B cell (primary cell): ENCODE results near the gene BACH2. TPM values are rescaled to one million over a fixed set of nuclear protein-coding genes. Genes with fewer than 3 reads are reported as not detected.

Source experiments
- ATAC-seq: fragments of 200-7000 bp; cut with Tn5 transposase; one replicate; pipeline ENCODE4 v1.10.0; 2021; ENCODE audit warnings: low read depth, mild to moderate bottlenecking, moderate number of reproducible peaks, moderate library complexity
- CTCF ChIA-PET: fragments of 350-600 bp; sonication (Branson Sonifier 250); formaldehyde crosslinking; loops from one replicate; lab custom pipeline; 2021; ENCODE audit warnings: antibody characterized with exemption, inconsistent platforms; lab: Charles Lee
- POLR2A ChIA-PET: fragments of 350-600 bp; sonication (Branson Sonifier 250); formaldehyde crosslinking; loops from one replicate; lab custom pipeline; 2021; ENCODE audit warnings: antibody characterized with exemption; lab: Charles Lee
- DNase-seq: peaks from one replicate; pipeline ENCODE4 v3.0.0; 2013
- H2AFZ ChIP-seq: 2 replicates; pipeline ENCODE4 v1.6.1; 2012; ENCODE audit warnings: mild to moderate bottlenecking, low read depth, low read length; ENCODE audit not compliant: insufficient read depth, poor library complexity, severe bottlenecking
- H3K27ac ChIP-seq, 2 donors: 1 replicate in 1 of 2; 2 replicates in 1 of 2; pipeline ENCODE4 v1.5.1; 2012 to 2013; ENCODE audit warnings: low read length in 2 of 2, mild to moderate bottlenecking in 2 of 2, moderate library complexity in 1 of 2
- H3K27me3 ChIP-seq, 4 experiments: fragments of 200-600 bp in 1 of 4; sonication (generic) in 1 of 4; replicated peaks in 1 of 4; 1 replicate in 2 of 4; 2 replicates in 2 of 4; pipeline versions ENCODE4 v1.6.1 to v1.7.0; 2013 to 2016; ENCODE audit warnings: low read length in 3 of 4, mild to moderate bottlenecking in 2 of 4, mixed read lengths in 1 of 4, moderate library complexity in 1 of 4; ENCODE audit not compliant: insufficient read depth in 4 of 4, control insufficient read depth in 3 of 4; ENCODE audit errors: control extremely low read depth in 1 of 4
- H3K36me3 ChIP-seq, 2 experiments: replicated peaks in 1 of 2; 1 replicate in 1 of 2; 2 replicates in 1 of 2; pipeline versions ENCODE4 v1.6.1 to v1.7.1; 2013; ENCODE audit warnings: low read length in 1 of 2; ENCODE audit not compliant: insufficient read depth in 2 of 2, control insufficient read depth in 1 of 2; ENCODE audit errors: control extremely low read depth in 1 of 2, extremely low read depth in 1 of 2
- H3K4me1 ChIP-seq, 2 donors: fragments of 200-600 bp in 1 of 2; sonication (generic) in 1 of 2; 1 replicate in 1 of 2; 2 replicates in 1 of 2; pipeline versions ENCODE4 v1.5.1 to v1.6.1; 2013 to 2017; ENCODE audit warnings: low read length in 2 of 2; ENCODE audit not compliant: control insufficient read depth in 2 of 2, insufficient read depth in 2 of 2
- H3K4me2 ChIP-seq: replicated peaks from 2 replicates; pipeline ENCODE3; 2012; ENCODE audit warnings: mild to moderate bottlenecking, low read depth, low read length; ENCODE audit not compliant: poor library complexity, severe bottlenecking
- H3K4me3 ChIP-seq, 5 experiments: fragments of 200-600 bp in 1 of 5; sonication (generic) in 1 of 5; 1 replicate in 3 of 5; 2 replicates in 2 of 5; pipeline versions ENCODE4 v1.5.1 to v1.7.0; 2011 to 2016; ENCODE audit warnings: low read length in 4 of 5, mild to moderate bottlenecking in 4 of 5, low read depth in 2 of 5, control low read depth in 1 of 5, moderate library complexity in 1 of 5; ENCODE audit not compliant: insufficient read depth in 1 of 5; ENCODE audit errors: control extremely low read depth in 1 of 5, extremely low read depth in 1 of 5
- H3K79me2 ChIP-seq: fragments of 200-600 bp; sonication (generic); one replicate; pipeline ENCODE4 v1.6.0; 2016; ENCODE audit warnings: low read length; ENCODE audit not compliant: control insufficient read depth, insufficient read depth
- H3K9ac ChIP-seq: fragments of 200-600 bp; sonication (generic); 2 replicates; pipeline ENCODE4 v1.6.1; 2017; ENCODE audit warnings: mild to moderate bottlenecking, low read length, moderate library complexity
- H3K9me3 ChIP-seq, 3 donors: one replicate each; pipeline versions ENCODE4 v1.6.1 to v1.7.1; 2013; ENCODE audit warnings: low read length in 2 of 3; ENCODE audit not compliant: control insufficient read depth in 2 of 3, insufficient read depth in 1 of 3; ENCODE audit errors: control extremely low read depth in 1 of 3
- H4K20me1 ChIP-seq: 2 replicates; pipeline ENCODE4 v1.6.0; 2012; ENCODE audit warnings: mild to moderate bottlenecking, low read length; ENCODE audit not compliant: insufficient read depth, control insufficient read depth, poor library complexity, severe bottlenecking
- H3K27ac Mint-ChIP-seq: one replicate; pipeline ENCODE4 v1.8.0; 2021; ENCODE audit warnings: mixed read lengths
- H3K27me3 Mint-ChIP-seq: one replicate; pipeline ENCODE4 v1.8.0; 2021; ENCODE audit warnings: mixed read lengths
- H3K4me1 Mint-ChIP-seq: one replicate; pipeline ENCODE4 v1.8.0; 2021; ENCODE audit warnings: mixed read lengths
- H3K4me3 Mint-ChIP-seq: one replicate; pipeline ENCODE4 v1.8.0; 2021; ENCODE audit warnings: mixed read lengths
- H3K9me3 Mint-ChIP-seq: one replicate; pipeline ENCODE4 v1.8.0; 2022; ENCODE audit warnings: mixed read lengths; ENCODE audit not compliant: insufficient read depth
- EZH2 ChIP-seq: IDR thresholded peaks from 2 replicates; pipeline ENCODE4 v1.6.1; 2012; ENCODE audit warnings: borderline replicate concordance, low read depth, mild to moderate bottlenecking, moderate library complexity, low read length; ENCODE audit not compliant: insufficient read depth, poor library complexity, severe bottlenecking
- WGBS: methylation state at CpG from one replicate; pipeline ENCODE4 v1.1.5; 2013; ENCODE audit warnings: missing lambda C conversion rate; ENCODE audit not compliant: insufficient coverage; 5-methylcytosine and 5-hydroxymethylcytosine counted together
- intact Hi-C: fragments of 100-400 bp; cut with micrococcal nuclease; formaldehyde crosslinking; loops from one replicate; pipeline ENCODE4 v1.10.0; 2022
- polyA plus RNA-seq: library from polyadenylated mRNA; depleted of rRNA; stranded (reverse); fragments of >200 nt; gene quantifications from 2 replicates; pipeline ENCODE4 v1.2.3, GENCODE V29; 2012
- total RNA-seq, 2 donors: library from RNA; stranded (reverse); fragments of 120-200 nt in 1 of 2; gene quantifications; 1 replicate in 1 of 2; 2 replicates in 1 of 2; pipeline versions ENCODE4 v1.2.3 to v1.2.4, GENCODE V29; 2013 to 2022
- TF ChIP-seq, protein P1 (sequence below): fragments of 200-600 bp; IDR thresholded peaks from one replicate; pipeline ENCODE4 v1.8.0; 2022; ENCODE audit warnings: antibody characterized with exemption, mild to moderate bottlenecking

Gene BACH2
- total and polyA plus RNA-seq, 2 donors (not counting 1 experiment from before 2014, with no cell fraction given) = 41.1 to 235 TPM

DNA sequence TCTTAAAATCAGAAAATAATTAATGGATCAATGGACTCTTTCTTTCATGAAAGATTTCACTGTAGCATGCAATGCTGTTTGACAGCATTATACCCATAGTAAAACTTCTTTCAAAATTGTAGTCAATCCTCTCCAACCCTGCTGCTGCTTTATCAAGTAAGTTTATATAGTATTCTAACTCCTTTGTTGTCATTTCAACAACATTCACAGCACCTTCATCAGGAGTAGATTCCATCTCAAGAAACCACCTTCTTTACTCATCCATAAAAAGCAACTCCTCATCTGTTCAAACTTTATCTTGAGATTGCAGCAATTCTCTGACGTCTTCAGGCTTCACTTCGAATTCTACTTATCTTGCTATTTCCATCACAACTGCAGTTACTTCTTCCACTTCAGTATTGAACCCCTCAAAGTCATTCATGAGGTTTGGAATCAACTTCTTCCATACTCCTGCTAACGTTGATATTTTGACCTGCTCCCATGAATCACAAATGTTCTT, 26.4 kb upstream of the BACH2 start:
- intact Hi-C loops = no loop called here
- POLR2A ChIA-PET = no interaction called here
- Mint-ChIP-seq H3K4me3 (no peak overlapping the region), H3K27me3 (no peaks in the 10 kb centered on the region), H3K4me1 (peaks cover 24% of the 10 kb centered on the region), H3K27ac (no peak overlapping the region), H3K9me3 (no peaks in the 10 kb centered on the region)
- WGBS = 100% methylated on average over 2 of the region's 3 CpGs
- H3K4me1 ChIP-seq = peaks cover 4 to 14% of the 10 kb centered on the region in 2 donors
- no peak overlapping the region for H3K9ac ChIP-seq
- no peak overlapping the region for H2AFZ ChIP-seq
- CTCF ChIA-PET = no interaction called here
- H3K79me2 ChIP-seq = no peaks in the 10 kb centered on the region
- no peaks in the 10 kb centered on the region for H4K20me1 ChIP-seq
- no peak for DNase-seq
- H3K27me3 ChIP-seq = no peaks in the 10 kb centered on the region
- no peak overlapping the region for H3K27ac ChIP-seq
- H3K4me2 ChIP-seq = no peak overlapping the region
- no peaks in the 10 kb centered on the region for H3K36me3 ChIP-seq
- H3K4me3 ChIP-seq = no peak overlapping the region
- TF ChIP-seq EZH2 = no peak
- TF ChIP-seq, protein P1, sequence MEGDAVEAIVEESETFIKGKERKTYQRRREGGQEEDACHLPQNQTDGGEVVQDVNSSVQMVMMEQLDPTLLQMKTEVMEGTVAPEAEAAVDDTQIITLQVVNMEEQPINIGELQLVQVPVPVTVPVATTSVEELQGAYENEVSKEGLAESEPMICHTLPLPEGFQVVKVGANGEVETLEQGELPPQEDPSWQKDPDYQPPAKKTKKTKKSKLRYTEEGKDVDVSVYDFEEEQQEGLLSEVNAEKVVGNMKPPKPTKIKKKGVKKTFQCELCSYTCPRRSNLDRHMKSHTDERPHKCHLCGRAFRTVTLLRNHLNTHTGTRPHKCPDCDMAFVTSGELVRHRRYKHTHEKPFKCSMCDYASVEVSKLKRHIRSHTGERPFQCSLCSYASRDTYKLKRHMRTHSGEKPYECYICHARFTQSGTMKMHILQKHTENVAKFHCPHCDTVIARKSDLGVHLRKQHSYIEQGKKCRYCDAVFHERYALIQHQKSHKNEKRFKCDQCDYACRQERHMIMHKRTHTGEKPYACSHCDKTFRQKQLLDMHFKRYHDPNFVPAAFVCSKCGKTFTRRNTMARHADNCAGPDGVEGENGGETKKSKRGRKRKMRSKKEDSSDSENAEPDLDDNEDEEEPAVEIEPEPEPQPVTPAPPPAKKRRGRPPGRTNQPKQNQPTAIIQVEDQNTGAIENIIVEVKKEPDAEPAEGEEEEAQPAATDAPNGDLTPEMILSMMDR = no peak
- H3K9me3 ChIP-seq = no peaks in the 10 kb centered on the region
- no peak for ATAC-seq

DNA sequence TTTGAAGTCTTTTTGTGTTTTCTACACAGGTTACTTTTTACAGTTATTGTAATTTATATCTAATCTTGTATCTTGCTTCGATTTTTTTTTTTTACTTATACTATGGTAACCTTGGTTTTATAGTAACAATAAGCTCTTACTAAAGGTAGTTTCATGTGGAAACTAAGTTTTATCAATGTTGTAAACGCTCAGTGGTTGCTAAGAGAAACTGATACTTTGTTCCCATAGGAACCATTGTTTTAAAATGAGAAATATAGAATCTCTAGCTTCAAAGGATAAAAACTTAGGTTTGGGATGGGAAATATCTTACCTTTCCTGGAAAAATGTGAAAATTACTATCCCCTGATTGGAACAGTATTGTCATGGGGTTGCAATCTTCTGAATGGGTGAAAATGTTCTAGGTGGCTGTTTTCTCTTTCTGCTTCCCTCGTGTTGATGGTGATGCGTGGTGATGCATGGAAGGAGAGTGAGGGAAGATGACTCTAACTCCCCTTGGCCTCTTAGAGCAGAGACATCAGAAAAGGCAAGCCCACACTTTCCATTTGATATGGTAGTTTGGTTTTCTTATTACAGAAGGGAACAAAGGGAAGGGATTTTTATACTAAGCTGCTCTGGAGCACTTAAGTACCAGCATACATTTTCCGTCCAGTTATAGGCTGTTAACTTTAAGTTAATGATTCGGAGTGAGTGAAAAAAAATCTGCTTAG, 23.5 kb upstream of the BACH2 start:
- no peaks in the 10 kb centered on the region for H4K20me1 ChIP-seq
- peaks cover 4% of the 10 kb centered on the region for H3K79me2 ChIP-seq
- H2AFZ ChIP-seq = no peak overlapping the region
- no peaks in the 10 kb centered on the region for H3K27me3 ChIP-seq
- Mint-ChIP-seq H3K4me3 (no peak overlapping the region), H3K4me1 (peaks cover 41% of the 10 kb centered on the region), H3K9me3 (no peaks in the 10 kb centered on the region), H3K27ac (no peak overlapping the region), H3K27me3 (no peaks in the 10 kb centered on the region)
- no peak overlapping the region for H3K27ac ChIP-seq
- no peak for ATAC-seq
- intact Hi-C loops = no loop called here
- no peak for DNase-seq
- H3K4me1 ChIP-seq = peaks cover 27 to 35% of the 10 kb centered on the region in 2 donors
- no peak overlapping the region for H3K4me3 ChIP-seq
- H3K9me3 ChIP-seq = no peaks in the 10 kb centered on the region
- ChIA-PET POLR2A (no interaction called here), CTCF (interaction anchor here (1.3 kb wide), 1 partner anchor 72 kb away, joined by 3 read pairs; no protein-coding TSS in a partner anchor)
- H3K9ac ChIP-seq = no peak overlapping the region
- H3K36me3 ChIP-seq = no peaks in the 10 kb centered on the region
- TF ChIP-seq EZH2 = no peak
- TF ChIP-seq, protein P1 = no peak
- no CpG with 5 or more reads among the region's 6 CpGs for WGBS
- no peak overlapping the region for H3K4me2 ChIP-seq
